ENCODE data around the gene PPP2R5C. TPM values are rescaled to one million over a fixed set of nuclear protein-coding genes. Genes with fewer than 3 reads are reported as not detected.
"Not testable (repeated sequence)": the region's sequence is repeated elsewhere in the genome, so short reads cannot be mapped to it uniquely, and the experiment has no call there.

Gene PPP2R5C
- total RNA-seq, 1 experiment from 2014 or later = 96.1 TPM

GRCh38 chr14:101721951-101722661 is 39.4 kb upstream of the PPP2R5C start:
- ChIA-PET CTCF (interaction anchor here (0.9 kb wide), 1 partner anchor 9 kb away, joined by 4 read pairs; no protein-coding TSS in a partner anchor), POLR2A (ENCODE audit: unreplicated experiment) (interaction anchor here (1.5 kb wide), 1 partner anchor 9 kb away, joined by 7 read pairs; no protein-coding TSS in a partner anchor)
- intact Hi-C loops (cut with micrococcal nuclease) = loop anchor here (1.0 to 2.0 kb wide), 2 partner anchors 9 to 39 kb away; partner anchors contain the start of gene PPP2R5C
- no peaks in the 10 kb centered on the region for H4K20me1 ChIP-seq (ENCODE audit: low read length)
- H3K9ac ChIP-seq (ENCODE audit: low read length) = peak overlapping the region; percentile 74
- BruUV-seq (replicated peaks) = no TSS peak
- H3K79me2 ChIP-seq (ENCODE audit: low read length) = no peaks in the 10 kb centered on the region
- peak; percentile 89 for DNase-seq
- peak overlapping the region; percentile 25 for H2AFZ ChIP-seq (ENCODE audit: low read length)
- H3K4me3 ChIP-seq (ENCODE audit: low read length) = peak overlapping the region; percentile 42
- H3K4me2 ChIP-seq (ENCODE audit: low read length) = peak overlapping the region; percentile 70
- H3K9me3 ChIP-seq (ENCODE audit: low read length) = no peaks in the 10 kb centered on the region
- no peaks in the 10 kb centered on the region for H3K27me3 ChIP-seq (ENCODE audit: low read length)
- peaks cover 18% of the 10 kb centered on the region for H3K4me1 ChIP-seq (ENCODE audit: insufficient read depth, low read length)
- peak; percentile 87 for ATAC-seq
- H3K36me3 ChIP-seq (ENCODE audit: low read depth, low read length) = no peaks in the 10 kb centered on the region
- TF ChIP-seq EZH2phosphoT487 (IDR thresholded peaks at IDR 0.05; ENCODE audit: borderline replicate concordance, low read length) = peak; percentile 68
- no peak for TF ChIP-seq EZH2 (IDR thresholded peaks at IDR 0.05; ENCODE audit: low read length, unreplicated experiment)
- H3K27ac ChIP-seq (ENCODE audit: low read length) = peak overlapping the region; percentile 88
- no peaks in the 10 kb centered on the region for H3F3A ChIP-seq (ENCODE audit: low read length, unreplicated experiment)
- H3K9me2 ChIP-seq (replicated peaks; ENCODE audit: low read length) = no peaks in the 10 kb centered on the region

- Histone ChIP-seq H3K9me2 (replicated peaks; ENCODE audit: low read length) (no peaks in the 10 kb centered on the region), H3K4me1 (ENCODE audit: insufficient read depth, low read length) (peaks cover 18% of the 10 kb centered on the region), H4K20me1 (ENCODE audit: low read length) (no peaks in the 10 kb centered on the region), H3F3A (ENCODE audit: low read length, unreplicated experiment) (no peaks in the 10 kb centered on the region), H3K27ac (ENCODE audit: low read length) (peak overlapping the region; percentile 88; the same call in 1 of the 2 replicates), H3K9me3 (ENCODE audit: low read length) (no peaks in the 10 kb centered on the region), H2AFZ (ENCODE audit: low read length) (no peak overlapping the region), H3K36me3 (ENCODE audit: low read depth, low read length) (no peaks in the 10 kb centered on the region), H3K4me2 (ENCODE audit: low read length) (no peak overlapping the region), H3K9ac (ENCODE audit: low read length) (peak overlapping the region; percentile 74), H3K4me3 (ENCODE audit: low read length) (no peak overlapping the region), H3K27me3 (ENCODE audit: low read length) (no peaks in the 10 kb centered on the region), H3K79me2 (ENCODE audit: low read length) (no peaks in the 10 kb centered on the region)
- TF ChIP-seq EZH2 (IDR thresholded peaks at IDR 0.05; ENCODE audit: low read length, unreplicated experiment) = no peak
- TF ChIP-seq, protein P1, sequence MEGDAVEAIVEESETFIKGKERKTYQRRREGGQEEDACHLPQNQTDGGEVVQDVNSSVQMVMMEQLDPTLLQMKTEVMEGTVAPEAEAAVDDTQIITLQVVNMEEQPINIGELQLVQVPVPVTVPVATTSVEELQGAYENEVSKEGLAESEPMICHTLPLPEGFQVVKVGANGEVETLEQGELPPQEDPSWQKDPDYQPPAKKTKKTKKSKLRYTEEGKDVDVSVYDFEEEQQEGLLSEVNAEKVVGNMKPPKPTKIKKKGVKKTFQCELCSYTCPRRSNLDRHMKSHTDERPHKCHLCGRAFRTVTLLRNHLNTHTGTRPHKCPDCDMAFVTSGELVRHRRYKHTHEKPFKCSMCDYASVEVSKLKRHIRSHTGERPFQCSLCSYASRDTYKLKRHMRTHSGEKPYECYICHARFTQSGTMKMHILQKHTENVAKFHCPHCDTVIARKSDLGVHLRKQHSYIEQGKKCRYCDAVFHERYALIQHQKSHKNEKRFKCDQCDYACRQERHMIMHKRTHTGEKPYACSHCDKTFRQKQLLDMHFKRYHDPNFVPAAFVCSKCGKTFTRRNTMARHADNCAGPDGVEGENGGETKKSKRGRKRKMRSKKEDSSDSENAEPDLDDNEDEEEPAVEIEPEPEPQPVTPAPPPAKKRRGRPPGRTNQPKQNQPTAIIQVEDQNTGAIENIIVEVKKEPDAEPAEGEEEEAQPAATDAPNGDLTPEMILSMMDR (conservative IDR thresholded peaks at IDR 0.05; ENCODE audit: low read depth, low read length) = no peak
- TF ChIP-seq EZH2phosphoT487 (IDR thresholded peaks at IDR 0.05; ENCODE audit: borderline replicate concordance, low read length) = no peak
- ATAC-seq (no peak), DNase-seq (no peak)
- no TSS peak for BruUV-seq (replicated peaks)
- ChIA-PET POLR2A (ENCODE audit: unreplicated experiment) (no interaction called here), CTCF (no interaction called here)
- intact Hi-C loops (cut with micrococcal nuclease) = loop anchor here (2.0 kb wide), 1 partner anchor 38 kb away; the partner anchor contains the start of gene PPP2R5C
Observed at GRCh38 chr14:101723061-101723595, 38.4 kb upstream of the PPP2R5C start.

DNA sequence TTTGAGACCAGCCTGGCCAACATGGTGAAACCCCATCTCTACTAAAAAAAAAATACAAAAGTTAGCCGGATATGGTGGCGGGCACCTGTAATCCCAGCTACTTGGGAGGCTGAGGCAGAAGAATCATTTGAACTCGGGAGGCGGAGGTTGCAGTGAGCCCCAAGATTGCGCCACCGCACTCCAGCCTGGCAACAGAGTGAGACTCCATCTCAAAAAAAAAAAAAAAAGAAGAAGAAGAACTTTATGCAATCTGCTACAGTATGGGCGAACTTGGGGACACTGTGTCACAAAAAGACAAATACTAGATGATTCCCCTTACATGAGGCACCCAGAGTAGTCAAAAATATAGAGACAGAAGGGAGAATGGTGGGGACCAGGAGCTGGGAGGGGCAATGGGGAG is 35.9 kb upstream of the PPP2R5C start:
- intact Hi-C loops (cut with micrococcal nuclease); POLR2A ChIA-PET (ENCODE audit: unreplicated experiment); BruUV-seq (replicated peaks): not testable (repeated sequence)

More for the DNA sequence above, 35.9 kb upstream of the PPP2R5C start:
- H3F3A ChIP-seq (ENCODE audit: low read length, unreplicated experiment); H3K9me3 ChIP-seq (ENCODE audit: low read length); H3K27ac ChIP-seq (ENCODE audit: low read length); H3K27me3 ChIP-seq (ENCODE audit: low read length); CTCF ChIA-PET; DNase-seq; H3K9ac ChIP-seq (ENCODE audit: low read length); ATAC-seq; H2AFZ ChIP-seq (ENCODE audit: low read length); H3K4me2 ChIP-seq (ENCODE audit: low read length); H3K4me3 ChIP-seq (ENCODE audit: low read length); H3K36me3 ChIP-seq (ENCODE audit: low read depth, low read length); H3K9me2 ChIP-seq (replicated peaks; ENCODE audit: low read length); H4K20me1 ChIP-seq (ENCODE audit: low read length); H3K79me2 ChIP-seq (ENCODE audit: low read length): not testable (repeated sequence)
- H3K4me1 ChIP-seq (ENCODE audit: insufficient read depth, low read length) = peaks cover 26% of the 10 kb centered on the region
